ENCODE data around the gene STARD4.

The STARD4 gene

DNA sequence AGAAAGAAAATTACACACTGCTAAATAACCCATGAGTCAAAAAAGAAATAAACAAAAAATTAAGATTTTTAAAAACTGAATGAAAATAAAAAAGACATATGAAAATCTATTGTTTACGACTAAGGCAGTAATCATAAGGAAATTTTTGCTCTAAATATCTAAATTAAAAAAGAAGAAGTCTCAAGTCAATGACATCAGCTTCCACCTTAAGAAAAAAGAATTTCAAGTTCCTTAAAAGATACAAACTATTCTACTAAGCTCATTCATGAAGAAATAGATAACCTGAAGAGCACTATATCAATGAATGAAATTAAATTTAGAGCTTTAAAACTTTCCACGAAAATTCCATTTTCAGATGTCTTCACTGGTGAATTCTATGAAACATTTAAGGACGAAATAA lies 15.7 kb upstream of the STARD4 start:
- no peak for DNase-seq (ENCODE audit: low read depth in 1 of 2, low spot score in 1 of 2)

DNA sequence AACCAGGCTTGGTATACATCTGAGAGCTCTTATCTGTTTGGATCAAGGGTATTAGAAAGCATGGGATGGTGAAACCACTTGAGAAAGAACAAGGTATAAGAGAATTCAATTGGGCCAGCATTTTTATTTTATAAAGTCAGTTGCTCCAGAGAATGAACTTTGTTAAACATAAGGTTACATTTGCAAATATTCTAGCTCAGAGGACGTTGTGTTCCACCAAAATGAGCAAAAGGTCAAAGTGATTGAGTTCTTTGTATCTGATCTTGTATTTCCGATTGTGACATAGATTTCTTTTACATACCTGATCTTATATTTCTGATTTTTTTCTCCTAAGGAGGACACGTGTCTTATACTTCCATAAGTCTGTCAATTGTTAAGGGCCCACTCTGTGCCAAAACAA lies 8.6 kb upstream of the STARD4 start:
- no peak for DNase-seq (ENCODE audit: low read depth in 1 of 2, low spot score in 1 of 2)

DNA sequence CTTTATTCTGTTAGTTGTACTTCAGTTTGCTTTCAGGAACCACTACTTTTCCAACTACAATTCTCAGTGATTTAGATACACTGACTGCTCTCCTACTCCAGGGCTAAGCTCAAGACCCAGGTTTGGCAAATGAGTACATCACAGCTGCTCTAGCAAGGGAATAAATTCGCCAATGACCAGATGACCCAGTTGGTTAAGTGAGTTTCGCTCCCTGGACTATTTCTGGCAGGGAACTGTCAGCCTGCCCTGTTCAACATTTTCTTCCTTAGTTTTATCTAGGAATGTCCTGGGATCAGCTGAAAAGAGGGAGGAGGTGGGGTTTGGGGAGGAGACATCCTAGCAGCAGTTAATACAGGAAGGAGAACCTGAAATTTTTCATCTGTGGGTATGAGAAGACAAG lies 6.4 kb upstream of the STARD4 start:
- no peak for DNase-seq (ENCODE audit: low read depth in 1 of 2, low spot score in 1 of 2)

DNA sequence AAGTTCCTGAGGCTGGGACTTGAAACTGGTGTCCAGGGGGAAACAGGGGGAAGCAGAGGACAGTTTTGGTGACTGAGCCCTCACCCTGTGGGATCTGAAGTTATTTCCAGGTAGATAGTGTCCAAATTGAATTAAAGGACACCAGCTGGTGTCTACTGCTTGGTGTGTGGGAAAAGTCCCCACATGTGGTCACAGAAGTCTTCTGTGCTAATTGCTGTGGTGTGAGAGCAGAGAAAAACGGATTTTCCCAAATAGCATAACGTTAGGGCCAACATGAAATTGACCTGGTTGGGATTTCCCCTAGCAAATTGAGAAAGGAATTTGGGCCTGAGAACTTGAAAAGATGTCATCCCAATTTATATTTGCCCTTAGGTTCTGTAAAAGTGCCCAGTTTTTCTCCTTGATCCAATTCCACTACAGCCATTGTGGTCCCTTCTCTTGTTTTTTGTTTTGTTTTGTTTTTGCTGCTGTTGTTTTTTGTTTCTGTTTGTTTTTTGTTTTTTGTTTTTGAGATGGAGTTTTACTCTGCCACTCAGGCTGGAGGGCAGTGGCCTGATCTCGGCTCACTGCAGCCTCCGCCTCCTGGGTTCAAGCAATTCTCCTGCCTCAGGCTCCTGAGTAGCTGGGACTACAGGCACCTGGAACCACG lies 5.6 kb upstream of the STARD4 start:
- no peak for DNase-seq (ENCODE audit: low read depth in 1 of 2, low spot score in 1 of 2)

DNA sequence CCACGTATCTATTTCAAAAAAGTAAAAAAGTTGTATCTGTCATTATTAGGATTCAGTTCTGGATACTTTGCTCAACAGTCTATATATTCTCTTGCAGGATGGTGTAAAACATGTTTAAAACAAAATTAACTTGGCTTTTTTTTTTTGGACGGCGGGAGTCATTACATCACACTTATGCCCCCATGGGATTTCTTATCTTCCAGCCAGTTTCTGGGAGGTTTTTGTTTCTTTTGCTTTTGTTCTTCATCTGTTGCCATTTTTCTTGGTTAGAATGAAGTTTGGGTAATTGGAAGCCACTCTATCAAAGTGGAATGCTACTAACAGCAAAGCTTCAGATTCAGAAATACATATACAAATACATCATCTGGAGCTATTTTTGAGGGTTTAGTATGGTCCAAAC lies 1.8 kb upstream of the STARD4 start:
- DNase-seq (ENCODE audit: low read depth in 1 of 2, low spot score in 1 of 2) = no peak

DNA sequence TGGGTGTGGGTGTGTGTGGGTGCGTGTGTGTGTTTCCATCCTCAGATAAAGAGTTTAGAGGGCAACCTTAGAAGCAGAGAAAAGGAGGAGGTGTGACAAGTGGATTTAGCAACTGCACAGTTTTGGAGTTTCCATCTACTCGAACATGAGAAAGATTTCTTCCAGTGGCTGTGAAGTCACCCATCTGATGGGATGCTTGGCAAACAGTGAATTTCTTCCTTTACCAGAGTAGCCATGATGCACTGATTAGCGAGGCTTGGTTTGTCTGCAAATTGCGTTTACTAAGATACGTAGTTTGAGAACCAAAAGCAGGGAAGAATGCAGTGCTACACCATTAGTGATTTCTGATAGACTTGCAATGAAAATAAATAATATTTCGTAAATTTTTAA lies 791 bp upstream of the STARD4 start:
- DNase-seq (ENCODE audit: low read depth in 1 of 2, low spot score in 1 of 2) = peak in 1 of 2 donors; percentile 39

DNA sequence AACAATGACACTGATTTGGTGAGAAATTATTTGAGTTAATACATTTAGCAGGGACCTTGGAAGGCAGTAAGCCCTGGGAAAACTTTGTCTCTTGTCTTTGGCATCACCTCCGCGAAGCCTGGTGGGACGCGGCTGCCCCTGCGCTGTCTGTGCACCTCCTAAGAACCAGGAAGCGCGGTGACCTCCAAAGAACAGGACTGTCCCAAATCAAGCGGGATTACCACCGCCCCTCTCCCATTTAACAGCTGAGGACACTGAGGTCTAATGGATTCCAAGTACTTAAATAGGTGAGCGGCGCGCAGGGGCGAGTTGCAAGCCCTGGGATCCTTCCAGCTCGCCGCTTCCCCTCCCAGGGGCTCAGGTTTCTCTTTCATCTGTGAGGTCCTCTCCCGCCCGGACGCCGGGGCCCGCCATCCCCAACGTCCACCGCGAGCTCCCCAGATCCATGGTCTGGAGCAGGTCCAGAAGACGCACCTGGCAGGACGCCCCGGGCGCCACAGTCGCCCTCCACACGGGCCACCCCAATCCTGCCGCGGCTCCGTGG lies 432 bp downstream of the STARD4 start:
- DNase-seq (ENCODE audit: low read depth in 1 of 2, low spot score in 1 of 2) = no peak

DNA sequence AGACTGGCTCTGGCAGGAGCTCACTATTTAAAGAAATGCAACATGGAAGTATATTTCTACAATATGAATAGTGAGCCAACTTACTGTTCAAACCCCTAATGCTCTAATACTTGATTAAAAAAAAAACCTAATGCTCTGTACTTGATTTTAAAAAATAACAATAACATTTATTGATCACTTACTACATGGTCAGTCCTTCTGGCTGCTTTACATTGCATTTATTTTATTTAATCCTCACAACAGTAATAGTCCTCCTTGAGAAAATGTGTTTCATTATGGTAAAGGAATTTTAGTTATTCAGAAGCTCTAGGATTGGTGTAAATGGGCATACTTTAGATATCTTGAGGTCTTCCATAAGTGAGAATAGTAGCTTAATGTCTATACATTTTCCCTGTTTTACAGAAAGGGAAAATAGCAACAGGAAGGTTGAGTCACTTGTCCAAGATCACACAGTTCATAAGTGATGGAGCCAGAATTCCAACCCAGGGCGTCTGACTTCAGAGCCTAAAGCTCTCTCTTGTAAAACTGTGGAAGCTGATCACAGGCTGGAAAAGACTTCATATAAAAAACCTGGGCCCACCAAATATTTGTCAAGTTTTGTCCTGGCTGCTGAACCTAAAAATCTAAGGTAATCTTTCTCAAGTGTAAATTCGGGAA lies 1.0 kb downstream of the STARD4 start:
- DNase-seq (ENCODE audit: low read depth in 1 of 2, low spot score in 1 of 2) = no peak

DNA sequence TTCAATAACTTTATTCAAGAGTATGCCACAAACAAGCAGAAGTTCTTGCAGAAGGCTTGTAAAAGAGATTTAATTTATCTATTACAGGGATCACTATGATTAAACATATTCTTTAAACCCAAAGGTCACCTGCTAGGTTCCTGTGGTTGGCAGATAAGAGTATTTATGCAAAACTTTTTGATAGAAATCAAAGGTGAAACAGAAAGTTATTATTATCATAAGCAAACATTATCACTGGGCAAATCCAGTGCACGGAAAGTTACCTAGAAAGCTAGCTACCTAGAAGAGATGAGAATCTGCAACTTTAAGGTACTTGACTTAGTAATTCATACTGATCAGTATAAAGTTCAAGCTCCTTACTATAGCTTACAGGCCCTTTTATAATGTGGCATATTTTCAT lies 3.2 kb downstream of the STARD4 start:
- DNase-seq (ENCODE audit: low read depth in 1 of 2, low spot score in 1 of 2) = no peak

DNA sequence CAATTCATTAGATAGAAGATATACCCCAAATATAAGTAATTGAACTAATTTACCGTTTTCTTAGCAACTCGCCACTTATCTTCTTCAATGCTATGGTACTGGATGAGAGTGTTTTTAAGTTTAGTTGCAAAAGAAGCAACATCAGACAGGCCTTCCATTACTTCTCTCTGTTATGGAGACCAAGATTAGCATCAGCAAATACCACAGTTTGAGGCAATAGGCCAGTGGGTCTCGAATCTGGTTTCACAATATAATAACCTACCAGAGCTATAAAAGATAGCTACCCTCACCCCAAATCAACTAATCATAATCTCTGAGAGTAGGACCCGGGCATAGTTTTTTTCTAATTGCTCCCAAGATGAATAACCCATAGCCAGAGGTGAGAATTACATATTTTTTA lies 5.1 kb downstream of the STARD4 start:
- DNase-seq (ENCODE audit: low read depth in 1 of 2, low spot score in 1 of 2) = no peak

DNA sequence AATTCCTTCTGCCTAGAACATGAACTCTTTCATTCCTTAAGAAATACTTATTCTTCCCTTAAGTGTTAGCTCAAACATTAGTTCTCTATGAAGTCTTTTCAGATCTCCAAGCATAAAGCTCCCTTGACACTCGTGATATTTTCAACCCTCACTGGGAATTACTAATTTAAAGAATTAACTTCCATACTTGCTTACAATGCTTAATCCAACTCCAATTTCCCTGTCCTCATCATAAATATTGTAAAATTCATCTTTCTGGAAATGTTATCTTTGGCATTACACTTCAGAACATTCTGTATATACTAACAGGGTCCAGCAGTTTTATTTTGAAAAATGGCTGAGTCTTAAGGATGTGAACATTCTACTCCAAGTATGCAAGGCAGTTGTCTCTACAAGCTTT lies 7.2 kb downstream of the STARD4 start:
- DNase-seq (ENCODE audit: low read depth in 1 of 2, low spot score in 1 of 2) = no peak

DNA sequence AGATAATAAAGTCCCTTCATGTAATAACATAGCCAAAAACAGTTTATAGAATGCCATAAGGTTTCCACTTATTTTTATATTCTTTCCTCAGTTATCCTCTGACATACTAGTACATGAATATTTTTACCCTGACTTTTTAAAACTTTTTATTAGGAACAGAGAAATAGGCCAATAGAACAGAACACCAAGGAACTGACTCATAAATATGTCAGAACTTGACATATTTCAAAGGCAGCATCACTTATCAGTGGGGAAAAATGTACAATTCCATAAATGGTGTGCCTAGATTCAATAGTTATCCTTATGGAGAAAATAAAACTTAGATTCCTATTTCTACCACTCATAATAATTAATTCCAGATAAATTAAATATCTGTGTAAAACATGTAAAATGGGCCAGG lies 9.4 kb downstream of the STARD4 start:
- no peak for DNase-seq (ENCODE audit: low read depth in 1 of 2, low spot score in 1 of 2)

DNA sequence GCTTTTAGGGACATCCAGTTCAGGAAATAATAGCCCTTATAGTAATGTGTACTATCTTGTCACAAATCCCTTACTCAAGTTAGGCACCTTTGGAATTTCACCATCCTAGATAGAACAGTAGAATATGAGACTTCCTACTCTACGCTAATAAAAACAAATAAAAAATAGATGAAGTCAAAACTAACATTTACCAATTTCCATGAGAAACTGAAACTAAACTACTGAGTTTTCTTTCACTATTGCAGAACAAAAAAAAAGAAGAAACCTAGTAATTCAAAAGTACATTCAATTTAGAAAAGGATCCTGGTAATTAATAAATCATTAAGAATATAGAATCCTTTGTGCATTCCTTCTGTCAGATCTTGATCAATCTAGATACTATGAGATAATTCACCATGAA lies 14.0 kb downstream of the STARD4 start:
- DNase-seq (ENCODE audit: low read depth in 1 of 2, low spot score in 1 of 2) = no peak

DNA sequence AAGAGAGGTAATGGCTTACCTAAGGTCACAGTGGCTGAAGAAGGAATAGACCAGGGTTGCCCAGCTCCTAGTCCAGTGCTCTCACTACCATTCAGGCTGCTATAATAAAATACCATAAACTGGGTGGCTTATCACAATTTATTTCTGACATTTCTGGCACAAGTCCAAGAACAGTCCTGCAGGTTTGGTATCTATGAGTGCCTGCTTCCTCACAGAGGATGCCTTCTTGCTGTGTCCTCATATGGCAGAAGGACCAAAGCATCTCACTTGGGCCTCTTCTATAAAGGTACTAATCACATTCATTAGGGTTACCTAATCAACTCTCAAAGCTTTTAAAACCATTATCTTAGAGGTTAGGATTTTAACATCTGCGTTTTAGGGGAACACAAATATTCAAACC lies 17.2 kb downstream of the STARD4 start:
- no peak for DNase-seq (ENCODE audit: low read depth in 1 of 2, low spot score in 1 of 2)

DNA sequence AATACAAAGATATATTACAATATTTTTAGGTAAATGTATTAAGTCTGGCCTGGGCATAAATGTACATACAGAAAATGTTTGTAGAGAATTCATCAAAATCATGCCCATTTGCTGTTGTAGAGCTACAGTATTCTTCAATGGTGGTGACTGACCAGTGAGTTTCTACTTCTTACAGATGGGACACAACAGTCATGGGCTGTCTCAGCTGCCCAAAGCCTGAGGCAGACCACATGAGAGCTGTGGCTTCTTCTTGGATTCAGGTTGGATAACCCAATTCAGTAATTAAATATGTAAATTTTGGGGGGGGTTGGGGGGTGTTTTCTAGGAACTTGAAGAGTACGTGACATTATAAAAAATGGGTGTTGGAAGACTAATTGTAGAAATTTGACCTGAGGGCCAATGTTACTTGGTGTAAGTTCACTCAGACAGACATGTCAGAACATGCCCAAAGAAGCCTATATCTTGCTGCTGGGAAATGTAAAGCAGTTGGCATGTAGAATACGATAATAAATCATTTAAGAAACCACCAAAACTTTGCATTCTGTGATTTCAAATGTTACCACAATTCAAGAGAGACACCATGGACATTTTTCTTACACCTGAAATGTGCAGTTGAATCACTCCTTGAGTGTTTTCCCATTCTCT lies 17.9 kb downstream of the STARD4 start:
- no peak for DNase-seq (ENCODE audit: low read depth in 1 of 2, low spot score in 1 of 2)

DNA sequence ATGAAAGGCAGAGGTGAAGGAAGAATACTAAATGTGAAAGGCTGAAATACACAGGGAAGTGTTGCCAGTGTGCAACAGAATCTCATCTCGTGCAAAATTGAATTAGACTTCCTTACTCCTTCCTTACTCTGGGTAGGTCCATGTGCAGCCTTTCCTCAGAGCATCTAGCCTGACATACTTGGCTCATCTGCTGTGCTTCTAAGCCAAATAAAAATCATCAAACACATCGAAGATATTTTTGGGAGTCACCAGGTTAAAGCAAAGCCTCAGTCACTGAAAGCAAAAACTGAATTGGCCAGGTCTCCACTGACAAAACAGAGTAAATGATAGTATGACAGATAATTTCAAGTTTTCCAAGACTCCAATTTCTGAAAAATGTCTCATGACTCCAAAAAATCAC lies 19.3 kb downstream of the STARD4 start:
- no peak for DNase-seq (ENCODE audit: low read depth in 1 of 2, low spot score in 1 of 2)

DNA sequence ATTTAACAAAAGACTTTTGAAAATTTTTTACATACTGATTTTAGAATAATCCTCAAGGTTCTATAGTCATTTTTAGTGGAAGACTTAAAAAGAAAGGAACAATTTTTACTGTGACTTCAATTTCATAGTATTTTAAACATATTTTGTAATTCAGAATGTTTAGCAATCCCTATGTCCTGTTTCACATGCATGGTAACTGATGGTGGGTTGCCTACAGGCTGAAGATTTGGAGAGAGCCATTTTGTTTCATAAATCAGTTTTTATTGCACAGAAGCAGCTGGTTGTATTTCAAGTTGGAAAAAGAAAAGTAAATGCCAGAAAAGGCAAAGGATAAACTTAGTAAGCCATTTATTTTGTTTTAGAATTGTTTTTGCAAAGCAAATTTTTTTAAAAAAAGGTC lies 24.0 kb downstream of the STARD4 start:
- no peak for DNase-seq (ENCODE audit: low read depth in 1 of 2, low spot score in 1 of 2)

DNA sequence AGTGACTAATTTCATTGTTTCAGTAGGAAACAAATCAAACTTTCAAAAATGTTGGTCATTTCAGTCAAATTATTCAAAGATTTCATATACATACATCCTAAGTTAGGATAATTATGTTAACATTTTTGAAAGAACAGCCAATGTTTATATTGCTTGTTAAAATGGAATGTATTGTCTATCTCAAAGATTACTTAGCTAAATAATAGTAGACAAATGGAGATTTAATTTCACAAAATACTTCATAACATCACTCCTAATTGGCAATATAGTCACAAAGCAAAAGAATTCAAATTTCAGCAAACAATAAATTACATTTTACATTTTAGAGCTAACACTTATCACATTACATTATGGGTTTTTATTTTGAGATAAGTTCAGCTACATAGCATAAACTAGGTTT lies 25.4 kb downstream of the STARD4 start:
- no peak for DNase-seq (ENCODE audit: low read depth in 1 of 2, low spot score in 1 of 2)

DNA sequence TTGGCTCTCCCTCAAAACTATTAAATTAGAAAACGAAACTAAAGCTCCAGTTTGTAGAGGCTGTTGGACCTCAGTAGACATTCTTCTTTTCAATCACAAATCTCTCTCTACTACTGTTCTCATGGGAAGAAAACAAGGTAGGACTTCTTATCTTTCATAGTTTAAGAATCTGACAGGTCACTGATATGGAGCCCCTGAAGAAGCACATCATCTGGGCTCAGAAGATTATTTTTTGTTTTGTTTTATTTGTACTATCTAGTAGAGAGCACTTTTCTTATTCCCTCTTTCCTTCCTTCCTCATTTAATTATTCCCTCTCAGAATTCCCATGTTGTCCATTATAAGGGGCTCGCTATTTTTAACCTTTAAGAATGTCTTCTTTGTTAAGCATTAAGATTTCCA lies 26.3 kb downstream of the STARD4 start:
- DNase-seq (ENCODE audit: low read depth in 1 of 2, low spot score in 1 of 2) = no peak

DNA sequence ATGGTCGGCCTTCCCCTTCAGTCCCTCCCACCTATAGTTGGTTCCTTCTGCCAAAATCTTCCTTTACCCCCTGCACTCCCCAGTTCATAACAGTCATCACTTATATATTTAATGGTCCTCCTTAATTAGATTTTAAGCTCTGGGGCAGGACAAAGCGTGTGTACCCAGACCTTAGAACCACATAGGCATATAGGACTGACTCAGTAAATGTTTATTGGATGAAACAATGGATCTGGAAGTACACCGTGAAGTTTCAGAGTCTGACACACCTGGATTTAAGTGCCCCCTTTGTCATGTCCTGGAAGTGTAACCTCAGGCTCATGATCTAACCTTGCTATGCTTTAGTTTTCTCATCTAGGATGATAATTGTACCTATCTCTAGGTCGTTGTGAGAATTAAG lies 32.0 kb downstream of the STARD4 start:
- no peak for DNase-seq (ENCODE audit: low read depth in 1 of 2, low spot score in 1 of 2)

DNA sequence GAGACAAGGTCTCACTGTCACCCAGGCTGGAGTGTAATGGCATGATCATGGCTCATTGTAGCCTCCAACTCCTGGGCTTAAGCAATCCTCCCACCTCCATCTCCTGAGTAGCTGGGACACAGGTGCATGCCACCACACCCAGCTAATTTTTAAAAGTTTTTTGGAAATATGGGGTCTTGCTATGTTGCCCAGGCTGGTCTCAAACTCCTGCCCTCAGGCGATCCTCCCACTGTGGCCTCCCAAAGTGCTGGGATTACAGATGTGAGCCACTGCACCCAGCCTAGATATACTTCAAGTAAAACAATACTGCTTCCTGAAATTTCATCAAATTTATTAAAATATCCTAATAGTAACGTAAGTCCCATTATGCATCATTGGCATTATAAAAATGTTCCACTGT lies 33.4 kb downstream of the STARD4 start:
- DNase-seq (ENCODE audit: low read depth in 1 of 2, low spot score in 1 of 2) = no peak

DNA sequence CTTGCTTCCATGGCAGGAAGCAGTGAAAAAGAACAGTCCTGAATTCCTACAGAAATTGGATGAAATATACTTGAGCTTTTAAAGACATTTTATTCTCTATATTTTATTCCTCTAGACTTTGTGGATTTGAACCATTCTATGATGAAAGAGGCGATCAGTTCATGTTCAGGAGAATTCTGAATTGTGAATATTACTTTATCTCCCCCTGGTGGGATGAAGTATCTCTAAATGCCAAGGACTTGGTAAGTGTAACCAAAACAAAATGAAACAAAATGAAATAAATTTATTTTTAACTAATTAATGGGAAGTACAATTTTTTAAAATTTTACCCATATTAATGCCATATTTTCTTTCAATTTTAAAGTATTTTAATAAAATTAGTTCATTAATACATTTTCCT lies 34.1 kb downstream of the STARD4 start:
- no peak for DNase-seq (ENCODE audit: low read depth in 1 of 2, low spot score in 1 of 2)

DNA sequence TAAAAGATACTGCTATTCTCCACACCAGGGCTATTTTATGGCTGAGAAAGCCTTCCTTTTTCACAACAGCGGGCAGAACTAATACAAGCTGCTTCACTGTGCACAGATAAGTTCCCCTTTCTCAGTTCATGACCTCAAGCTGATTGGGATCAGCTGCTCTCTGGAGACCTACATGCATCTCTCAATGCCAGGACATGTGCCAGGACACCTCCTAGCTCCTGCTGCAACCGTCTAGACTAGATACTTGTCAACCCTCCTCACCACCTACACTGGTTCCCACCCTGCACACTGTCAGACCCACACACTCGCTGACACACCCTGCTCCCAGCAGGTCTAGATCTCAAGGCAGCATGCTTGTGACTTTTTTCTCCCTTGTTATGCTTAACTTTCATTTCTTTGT lies 39.8 kb downstream of the STARD4 start:
- DNase-seq (ENCODE audit: low read depth in 1 of 2, low spot score in 1 of 2) = no peak
